CD4-positive, alpha-beta T cell treated with Interleukin-12 subunit alpha and Interleukin-12 subunit beta, for 1 hour (primary cell): ENCODE data around the gene SMARCC1.

Experiments used
- DNase-seq: peaks from one replicate; pipeline ENCODE4 v3.0.0-alpha.2; 2020

Gene SMARCC1

DNA sequence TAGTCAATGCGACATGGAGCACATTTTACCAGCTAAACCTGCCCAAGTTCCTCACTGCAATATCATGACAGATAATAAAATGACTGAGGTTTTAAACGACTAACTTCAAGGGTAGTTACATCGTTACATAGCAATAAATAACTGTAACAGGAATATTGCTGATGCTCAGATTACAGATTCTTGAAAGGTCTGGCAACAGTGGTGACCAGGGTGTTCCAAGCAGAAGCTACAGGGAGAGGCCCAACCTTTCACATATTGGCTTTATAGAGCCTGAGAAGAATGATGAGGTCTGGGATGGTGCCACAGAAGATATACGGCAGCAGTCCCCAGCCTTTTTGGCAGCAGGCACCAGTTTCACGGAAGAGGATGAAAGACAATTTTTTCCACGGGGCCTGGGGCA, 151.9 kb downstream of the SMARCC1 start:
- DNase-seq: no peak

DNA sequence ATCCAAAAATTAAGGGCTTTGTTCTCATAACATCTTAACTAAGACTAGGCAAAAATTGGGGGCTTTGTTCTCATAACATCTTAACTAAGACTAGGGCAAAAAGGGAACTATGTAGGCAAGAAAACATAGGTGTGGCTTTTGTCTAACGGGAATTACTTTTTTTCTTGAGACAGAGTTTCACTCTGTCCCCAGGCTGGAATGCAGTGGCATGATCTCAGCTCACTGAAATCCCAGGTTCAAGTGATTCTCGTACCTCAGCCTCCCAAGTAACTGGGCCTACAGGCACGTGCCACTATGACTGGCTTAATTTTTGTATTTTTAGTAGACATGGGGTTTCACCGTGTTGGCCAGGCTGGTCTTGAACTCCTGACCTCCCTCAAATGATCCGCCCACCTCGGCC, 153.3 kb downstream of the SMARCC1 start:
- DNase-seq: no peak

DNA sequence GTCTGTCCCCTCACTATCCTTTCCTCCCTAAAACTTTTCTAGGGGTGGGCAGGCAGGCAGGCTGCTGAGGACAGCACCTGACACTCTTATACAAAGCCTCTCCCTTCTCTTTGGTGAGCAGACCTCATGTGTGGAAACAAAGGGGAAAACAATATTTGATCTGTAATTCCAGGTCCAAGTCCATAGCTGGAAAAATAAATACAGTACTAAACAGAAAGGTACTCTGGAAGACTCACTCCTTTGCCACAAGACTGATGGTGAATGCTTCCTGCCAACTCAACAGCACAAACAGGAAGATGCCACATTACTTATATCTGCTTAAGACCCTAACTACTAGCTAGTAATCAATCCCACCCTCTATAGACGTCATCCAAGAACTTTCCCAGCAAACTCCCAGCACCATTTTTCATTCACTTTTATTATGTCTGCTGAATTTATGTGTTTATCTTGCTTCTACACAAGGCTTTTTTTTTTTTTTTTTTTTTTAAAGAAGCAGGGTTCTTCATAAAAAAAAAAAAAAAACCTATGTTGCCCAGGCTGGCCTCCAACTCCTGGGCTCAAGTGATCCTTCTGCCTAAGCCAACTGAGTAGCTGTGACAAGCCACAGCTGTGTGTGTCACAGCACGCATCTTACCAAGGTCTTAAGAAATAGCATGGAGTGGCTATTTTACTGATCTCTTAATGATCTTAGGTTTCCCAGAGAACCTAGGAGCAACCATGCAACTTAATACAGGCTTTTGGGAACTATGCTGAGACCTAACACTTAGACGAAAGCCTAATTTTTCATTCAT, 158.8 kb downstream of the SMARCC1 start:
- no peak for DNase-seq

DNA sequence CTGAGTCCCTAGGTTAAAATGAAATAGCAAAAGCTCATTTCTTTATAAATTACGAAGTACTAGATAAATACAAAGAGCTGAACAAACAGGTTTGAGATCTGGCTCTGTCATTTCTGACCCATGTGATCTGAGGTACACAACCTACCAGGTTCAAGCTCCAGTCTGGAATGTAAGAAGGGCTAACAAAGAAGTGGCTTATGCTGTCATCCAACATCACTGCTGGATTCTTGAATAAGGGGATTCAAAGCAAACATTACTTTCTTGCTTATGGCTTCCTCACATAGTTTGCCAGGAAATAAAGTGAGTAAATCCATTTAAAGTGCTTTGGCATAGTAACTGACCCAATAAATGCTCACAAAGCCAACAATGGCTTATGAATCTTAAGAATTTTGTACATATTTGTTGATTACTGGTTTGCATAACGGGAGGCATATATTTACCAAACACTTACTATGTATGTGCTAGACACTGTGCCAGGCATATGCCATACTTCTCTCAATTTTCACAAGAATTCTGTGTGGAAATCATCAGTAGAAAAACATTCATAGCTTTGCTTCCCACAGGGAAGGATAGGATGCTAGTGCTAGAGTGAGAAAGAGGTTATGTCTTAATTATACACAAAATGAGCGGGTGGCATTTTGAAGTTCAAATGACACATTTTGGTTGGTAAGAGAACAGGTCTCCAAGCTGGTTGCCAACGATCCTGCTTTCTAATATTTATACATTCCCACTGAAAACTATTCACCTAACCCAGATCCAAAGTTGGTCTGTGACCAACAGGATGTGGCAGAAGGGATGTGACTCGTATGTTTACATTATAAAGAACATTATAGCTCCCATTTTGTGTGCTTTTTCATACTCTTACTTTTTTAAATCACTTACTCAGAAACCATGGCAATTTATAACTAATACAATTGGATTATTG, 164.3 kb downstream of the SMARCC1 start:
- DNase-seq: no peak

DNA sequence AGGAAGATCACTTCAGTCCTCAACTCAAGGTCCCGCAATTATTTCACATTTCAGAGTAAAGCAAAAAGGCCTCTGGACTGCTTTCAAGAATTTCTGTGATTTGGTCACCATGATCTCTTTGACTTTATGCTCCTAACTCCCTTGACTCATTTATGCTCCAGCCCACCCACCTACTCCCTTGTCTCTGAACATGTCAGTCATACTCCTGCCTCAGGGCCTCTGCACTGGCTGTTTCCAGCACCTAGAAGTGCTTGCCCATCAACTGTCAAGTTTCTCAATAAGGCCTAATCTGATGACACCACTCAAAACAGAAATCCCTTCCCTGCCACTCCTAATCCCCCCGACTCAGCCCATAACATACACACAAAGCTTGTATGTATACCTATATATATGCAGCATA, 166.9 kb downstream of the SMARCC1 start:
- DNase-seq: no peak

DNA sequence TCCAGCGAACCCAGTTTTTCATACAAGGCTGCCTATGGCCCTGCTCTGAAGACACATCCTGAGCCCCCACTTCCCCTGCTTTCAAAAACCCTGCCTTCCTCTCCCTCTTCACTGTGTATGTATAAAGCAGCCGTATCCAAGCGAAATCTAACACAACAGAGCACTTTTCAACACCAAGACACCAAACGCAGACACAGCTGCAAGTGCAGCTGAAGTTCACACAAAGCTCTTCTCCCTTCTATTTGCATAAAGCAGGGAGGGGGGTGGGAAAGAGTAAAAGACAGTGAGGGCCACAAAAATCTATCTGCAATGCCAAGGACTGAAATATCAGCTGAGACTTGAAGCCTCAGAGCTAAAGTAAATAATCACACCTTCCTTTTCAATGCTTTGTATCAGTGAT, 168.0 kb downstream of the SMARCC1 start:
- no peak for DNase-seq

DNA sequence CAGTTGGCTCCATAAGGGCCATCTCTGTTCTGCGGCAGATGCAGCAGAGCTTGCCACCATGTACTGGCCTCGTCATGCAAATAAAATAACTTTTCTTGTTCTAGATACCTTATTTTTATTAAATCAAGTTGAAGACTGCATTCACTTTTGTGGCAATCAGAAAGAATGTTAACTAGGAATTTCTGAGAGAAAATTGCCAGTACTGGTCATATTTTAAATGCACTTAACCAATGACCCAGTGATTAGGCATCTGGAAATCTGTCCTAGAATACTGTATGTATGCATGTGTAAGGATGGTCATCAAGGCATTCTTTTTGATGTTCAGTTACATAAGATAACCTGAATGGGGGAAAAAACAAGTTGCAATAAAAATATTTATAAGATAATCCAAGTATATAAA, 168.8 kb downstream of the SMARCC1 start:
- DNase-seq: no peak

DNA sequence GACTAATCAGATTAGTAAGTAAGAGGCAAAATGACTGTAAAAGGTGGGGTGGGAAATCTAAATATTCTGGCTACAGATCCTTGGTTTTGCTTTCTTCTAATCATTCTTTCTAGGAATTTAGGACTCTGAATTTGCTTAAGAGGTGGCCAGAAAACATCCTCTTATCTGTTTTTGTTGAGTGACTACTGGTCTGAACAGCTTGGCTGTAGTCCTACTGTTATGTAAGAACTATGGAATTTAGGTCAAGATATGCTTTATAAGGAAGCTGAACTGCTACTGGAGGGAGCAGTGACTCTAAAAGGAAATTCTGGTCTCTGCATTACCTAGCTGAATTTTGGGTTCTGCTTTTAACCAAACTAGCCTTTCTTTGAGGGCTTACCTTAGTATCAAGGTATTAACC, 169.5 kb downstream of the SMARCC1 start:
- DNase-seq: no peak

DNA sequence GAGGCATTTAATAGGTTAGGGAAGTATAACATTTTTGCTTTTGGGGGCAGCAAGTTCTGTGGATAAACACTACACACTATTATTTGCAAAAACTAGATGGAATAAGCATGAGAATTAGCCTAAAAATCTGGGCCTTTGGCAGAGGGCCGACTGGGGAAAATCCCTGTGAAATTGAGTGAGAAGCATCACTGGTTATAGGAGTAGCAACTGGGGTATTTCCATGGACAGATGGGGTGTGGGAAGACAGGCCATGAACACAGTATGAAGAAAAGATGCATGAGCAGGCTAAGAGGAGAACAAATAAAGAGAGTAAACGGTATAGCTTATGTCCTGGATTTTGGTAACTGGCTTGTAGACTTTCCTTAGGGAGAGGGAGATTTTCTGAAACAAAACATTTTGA, 170.1 kb downstream of the SMARCC1 start:
- DNase-seq: no peak

DNA sequence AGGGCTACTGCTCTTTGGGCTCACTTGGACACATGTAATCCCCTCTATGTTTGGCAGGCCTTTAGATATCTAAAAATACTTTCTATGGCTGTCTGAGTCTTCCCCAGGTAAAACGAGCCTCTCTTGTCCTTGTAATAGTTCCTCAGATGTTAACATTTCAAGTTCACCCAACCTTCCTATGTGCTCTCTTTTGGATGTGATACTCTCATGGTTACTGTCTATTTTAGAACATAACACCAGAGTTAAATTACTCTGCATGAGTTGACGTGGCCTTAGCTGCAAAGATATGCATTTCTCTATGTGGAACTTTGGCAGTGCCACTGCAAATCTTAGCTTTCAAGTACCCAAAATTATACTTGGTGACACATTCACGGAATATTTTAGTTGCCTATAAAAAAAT, 171.1 kb downstream of the SMARCC1 start:
- DNase-seq: no peak

DNA sequence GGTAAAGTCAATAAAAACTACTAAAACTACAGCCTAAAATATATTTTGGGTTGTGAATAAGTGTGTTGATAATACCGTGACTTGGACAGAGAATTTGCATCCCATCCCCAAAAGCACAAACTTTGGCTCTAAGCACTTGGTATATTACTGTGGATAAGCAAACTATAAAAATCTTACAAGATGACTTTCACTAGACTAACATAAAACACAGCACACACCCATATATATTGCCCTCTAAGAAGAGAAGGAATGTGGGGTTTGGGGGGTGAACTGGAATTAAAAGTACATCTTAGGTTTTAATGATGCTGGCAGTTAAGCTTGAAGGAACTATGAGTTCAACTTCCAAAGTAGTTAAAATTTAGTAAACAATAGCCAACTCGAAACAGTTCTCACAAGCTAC, 174.4 kb downstream of the SMARCC1 start:
- no peak for DNase-seq

DNA sequence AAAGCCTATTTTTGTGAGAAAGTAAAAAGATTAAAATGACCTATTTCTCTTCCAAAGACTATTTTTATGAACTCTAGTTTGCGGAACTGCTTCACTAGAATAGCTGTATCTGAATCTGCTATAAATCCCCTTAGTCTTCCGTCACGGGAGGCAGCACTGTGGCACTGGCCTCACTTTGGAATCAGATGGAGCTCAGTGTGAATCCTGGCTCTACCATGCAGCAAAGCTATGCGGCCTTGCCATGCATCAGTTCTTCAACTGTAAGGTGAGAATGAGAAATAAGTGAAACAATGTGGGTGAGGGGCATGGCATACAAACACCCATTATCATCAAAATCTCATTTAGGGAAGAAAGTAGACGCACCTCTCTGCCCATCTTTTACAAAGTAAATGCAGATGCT, 175.5 kb downstream of the SMARCC1 start:
- DNase-seq: no peak

DNA sequence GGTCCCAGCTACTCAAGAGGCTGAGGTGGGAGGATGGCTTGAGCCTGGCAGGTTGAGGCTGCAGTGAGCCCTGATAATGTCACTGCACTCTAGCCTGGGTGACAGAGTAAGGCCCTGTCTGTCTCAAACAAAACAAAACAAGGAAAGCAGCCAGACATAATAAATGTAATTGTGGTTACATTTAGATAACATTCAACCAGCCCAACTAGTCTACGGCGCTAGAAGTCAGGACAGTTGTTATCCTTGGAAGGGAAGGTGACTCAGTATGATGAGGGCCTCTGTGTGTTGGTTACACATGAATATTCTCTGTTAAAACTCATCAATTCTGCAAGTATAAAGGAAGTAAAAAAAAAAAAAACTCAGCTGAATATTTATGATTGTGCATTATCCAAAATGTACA, 176.0 kb downstream of the SMARCC1 start:
- DNase-seq: no peak

DNA sequence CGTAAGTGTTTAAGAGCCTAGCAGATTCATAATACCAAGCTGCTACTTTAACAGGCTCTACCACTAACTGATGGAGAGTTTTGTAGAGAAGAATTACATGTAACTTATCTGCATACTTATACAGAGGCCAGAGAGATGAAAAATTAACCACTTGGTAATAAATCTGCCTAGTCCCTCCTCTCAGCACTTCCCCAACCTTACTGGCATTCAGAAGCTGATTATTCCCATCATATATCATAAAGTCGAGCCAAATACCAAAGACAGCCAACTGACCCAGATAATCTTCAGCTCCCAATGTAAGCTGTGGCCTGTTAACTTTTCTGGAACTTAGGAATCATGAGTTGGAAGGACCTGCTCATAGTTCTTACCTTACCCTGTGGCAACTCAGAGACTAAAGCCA, 177.5 kb downstream of the SMARCC1 start:
- DNase-seq: no peak

DNA sequence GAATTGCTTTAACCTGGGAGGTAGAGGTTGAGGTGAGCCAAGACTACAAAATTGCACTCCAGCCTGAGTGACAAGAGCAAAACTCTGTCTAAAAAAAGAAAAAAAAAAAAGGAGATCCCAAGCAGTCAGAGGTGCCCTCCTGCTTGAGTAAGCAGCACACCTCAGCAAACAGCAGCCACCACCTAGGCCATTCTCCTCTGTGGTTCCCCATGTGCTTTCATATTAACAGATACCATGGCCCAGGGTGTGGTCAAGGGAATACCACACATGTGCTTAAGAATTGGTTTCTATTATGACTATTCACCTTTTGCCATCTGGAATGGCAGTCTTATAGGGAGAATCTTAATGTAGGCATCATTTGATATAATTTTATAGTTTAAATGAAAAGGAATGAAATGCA, 178.4 kb downstream of the SMARCC1 start:
- no peak for DNase-seq

DNA sequence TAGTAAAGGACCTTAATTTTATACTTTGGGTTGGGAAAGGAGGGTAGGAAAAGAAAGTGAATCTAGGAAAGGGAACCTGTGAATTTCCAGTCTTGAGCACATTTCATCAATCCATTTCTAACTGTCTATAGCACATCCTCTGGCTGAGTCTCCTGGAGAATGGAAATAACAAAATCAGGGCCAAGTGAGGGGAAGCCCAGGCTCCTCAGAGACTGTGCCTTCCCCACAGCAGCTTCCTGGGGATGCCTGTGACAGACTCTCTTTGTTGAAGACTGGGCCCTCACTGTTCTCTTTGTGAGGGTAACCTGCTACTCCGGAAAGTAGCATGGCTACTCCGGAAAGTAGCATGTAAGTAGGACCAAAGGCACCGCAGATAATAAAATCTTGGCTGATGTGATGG, 180.4 kb downstream of the SMARCC1 start:
- DNase-seq: no peak

DNA sequence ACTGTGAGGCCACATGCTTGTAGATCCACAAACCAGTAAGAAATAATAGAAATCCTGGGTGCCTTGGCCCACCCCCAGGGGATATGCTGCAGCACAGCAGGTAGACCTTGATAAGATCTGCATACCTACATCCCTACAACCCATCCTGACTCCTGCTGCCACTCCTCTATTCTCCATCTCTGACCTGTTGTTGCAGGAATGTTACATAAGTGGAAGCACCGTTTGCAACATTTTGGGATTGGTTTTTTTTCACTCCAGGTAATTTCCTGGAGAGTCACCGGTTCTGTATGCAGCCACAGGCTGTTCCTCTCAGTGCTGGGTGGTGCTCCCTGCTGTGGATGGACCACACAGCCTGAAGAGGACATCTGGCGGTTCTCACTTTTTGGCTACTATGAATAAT, 186.9 kb downstream of the SMARCC1 start:
- no peak for DNase-seq

DNA sequence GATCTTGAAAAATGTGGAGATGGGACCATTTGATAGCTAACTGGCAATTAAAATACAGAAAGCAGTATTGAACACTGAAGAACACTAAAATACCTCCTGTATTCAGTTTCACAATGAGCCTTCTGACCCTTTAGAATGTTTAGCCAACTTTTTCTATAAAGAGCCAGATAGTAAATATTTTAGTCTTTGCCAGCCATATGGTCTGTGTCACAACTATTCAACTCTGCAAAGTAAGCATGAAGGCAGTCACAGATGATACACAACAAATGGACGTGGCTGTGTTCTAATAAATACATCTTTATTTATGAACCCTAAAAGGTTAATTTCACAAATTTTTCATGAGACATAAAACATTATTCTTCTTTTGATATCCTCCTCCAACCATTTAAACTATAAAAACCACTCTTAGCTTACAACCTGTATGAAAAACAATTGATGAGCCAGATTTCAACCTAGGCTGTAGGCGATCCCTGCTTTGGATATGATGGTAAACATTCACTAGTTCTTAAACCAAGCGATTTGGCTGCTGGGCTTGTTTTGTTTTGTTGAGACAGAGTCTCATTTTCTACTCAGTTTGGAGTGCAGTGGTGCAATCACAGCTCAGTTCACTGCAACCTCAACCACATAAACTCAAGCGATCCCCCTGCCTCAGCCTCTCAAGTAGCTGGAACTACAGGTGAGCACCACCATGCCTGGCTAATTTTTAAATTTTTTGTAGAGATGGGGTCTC, 189.5 kb downstream of the SMARCC1 start:
- DNase-seq: no peak

DNA sequence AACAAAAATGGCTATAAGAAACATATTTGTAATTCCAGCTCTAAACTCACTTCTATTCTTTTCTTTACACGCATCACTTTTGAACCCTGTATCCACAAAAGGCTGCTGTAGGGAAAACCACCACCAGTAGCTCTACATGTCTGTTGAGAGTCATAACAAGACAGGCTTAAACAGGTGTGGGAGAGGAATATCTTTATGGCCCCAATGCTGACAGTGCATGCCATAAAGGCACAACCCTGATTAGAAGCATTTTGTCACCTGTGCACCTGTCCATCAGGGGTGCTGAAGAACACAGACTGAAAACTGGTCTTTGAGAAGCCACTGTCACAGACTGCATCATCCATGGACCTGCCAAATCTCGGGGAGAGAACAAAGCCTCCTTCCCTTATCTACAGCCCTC, 191.5 kb downstream of the SMARCC1 start:
- DNase-seq: no peak

DNA sequence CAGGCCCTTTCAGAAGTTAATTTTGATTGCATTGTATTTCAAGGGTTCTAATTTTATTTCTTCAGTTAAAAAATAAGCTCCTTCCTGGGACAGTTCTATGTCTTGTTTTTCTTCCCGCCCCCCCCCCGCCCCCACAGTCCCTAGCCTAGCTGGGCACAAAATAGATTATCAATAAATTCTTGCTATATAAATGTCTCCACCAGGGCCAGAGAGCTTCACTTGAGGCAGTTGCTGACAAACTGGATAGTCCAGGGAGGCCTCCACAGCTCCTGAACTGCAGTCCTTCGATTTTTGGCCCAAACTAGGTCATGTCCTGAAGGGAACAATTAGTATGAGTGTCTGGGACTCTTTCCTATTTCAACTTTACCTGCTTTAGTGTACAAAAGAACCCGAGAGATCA, 193.1 kb downstream of the SMARCC1 start:
- no peak for DNase-seq

DNA sequence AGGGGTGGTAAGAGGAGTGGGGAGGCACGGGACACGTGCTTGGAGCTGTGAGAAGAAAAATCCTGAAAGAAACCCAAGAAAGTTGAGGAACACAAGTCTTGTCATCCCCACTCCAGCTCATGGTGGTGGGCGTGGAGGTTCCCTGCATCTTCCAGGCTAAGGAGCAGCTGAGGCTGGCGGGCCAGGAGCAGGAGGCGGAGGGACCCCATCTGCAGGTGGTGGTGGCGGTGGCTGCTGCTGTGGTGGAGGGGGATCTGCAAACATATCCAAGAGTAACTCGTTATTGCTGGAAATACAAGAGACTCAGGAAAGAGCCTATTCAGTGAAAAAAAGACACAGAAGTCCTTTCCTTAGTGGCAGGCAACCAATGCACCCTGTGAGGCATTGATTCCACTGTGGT, 193.6 kb downstream of the SMARCC1 start:
- no peak for DNase-seq

DNA sequence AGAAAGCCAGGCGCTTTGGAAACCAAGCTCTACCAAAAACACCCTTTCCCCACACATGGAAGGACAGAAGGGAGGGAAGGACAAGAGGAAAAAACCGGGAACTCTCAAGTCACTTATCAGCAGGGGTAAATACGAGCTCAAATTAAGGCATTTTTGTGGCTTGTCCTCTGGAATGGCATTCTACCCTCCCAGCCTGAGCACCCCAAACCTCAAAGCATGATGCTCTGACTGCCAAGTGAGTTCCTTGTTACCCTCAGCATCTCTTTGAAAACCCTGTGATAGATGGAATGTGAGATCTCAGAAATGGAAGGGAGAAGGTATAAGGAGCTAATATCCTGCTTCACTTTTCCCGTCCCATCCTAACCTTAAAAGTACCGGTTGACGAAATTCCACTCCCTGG, 194.9 kb downstream of the SMARCC1 start:
- no peak for DNase-seq

DNA sequence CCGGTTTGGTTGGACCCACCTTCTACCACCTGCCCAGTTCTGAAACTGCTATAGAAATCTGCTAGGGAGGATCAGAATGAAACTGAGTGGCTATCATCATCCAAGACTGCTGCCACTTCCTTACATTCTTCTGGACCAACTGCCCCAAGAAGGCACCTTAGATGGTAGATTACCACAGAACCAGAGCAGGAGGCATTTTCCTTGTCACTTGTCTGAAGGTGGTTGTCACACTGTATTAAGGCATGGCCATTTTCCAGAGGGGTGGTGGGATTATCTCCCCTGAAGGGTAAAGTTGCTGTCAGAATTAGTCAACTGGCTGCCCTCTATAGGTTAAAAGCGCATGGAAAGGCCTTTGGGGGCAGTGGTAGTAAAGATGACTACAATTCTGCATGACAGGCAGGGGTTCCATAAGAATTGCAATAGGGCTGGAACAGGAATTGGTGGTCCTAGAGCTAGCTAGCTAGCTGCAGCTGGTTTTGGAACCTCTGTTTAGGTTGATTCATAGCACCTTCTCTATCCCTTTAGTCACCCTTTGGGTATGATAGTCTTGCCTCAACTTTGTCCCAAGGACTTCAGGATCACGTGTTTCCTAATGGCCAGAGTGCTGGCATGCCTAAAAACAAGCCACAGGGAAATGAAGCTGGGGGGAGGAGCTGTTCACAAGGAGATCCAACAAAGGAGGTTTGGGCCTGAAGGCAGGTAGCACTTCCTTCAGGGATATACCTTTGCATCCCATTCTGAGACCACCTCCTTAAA, 198.2 kb downstream of the SMARCC1 start:
- no peak for DNase-seq
